HG02610 (cell line): ENCODE data around the gene PLEKHG2.

Experiments
- ATAC-seq: cut with Tn5 transposase; IDR thresholded peaks from one replicate; pipeline ENCODE4 v1.9.1; 2021; ENCODE audit warnings: mild to moderate bottlenecking, moderate library complexity; ENCODE audit not compliant: unreplicated experiment

The PLEKHG2 gene

DNA sequence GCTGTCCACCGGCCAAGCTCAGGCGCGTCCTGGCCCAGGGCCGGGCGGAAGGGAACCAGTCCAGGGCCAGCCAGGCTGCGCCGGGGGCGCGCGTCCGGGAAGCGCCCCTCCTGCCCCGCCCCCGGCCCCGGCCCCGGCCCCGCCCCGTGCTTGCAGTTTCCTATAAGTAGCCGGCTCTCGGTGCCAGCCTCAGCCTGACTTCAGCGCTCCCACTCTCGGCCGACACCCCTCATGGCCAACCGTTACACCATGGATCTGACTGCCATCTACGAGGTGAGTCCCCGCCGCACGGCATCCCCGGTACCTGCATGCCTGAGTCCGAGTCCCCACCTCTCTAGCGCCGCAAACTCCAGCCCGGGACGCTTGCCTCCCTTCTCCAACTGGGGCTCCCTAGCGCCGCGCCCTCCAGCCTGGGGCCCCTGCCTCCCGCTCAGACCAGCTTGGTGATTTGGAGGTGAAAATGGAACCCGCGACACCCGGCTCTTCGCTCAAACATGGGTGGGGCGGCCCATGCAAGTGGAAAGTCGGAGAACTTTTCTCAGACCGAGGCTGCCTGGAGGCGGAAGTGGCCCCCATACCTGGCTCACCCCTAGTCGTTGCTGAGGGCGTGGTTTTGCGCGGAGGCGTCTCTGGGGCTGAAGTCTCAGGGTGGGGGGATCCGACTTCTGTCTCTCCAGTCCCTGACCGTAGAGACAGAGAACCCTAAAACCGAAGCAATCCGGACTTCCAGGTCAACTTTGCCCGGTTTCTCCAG, 5.6 kb upstream of the PLEKHG2 start, which contains the start of gene ZFP36:
ZFP36 (plus strand) TSS at position 192 of the 754 bp plus-strand sequence; CDS start at position 250, 58 bp downstream.
- no peak for ATAC-seq

GRCh38 chr19:39407410-39407659, 5.1 kb upstream of the PLEKHG2 start:
- ATAC-seq: no peak

GRCh38 chr19:39407660-39408391, 4.6 kb upstream of the PLEKHG2 start:
- no peak for ATAC-seq

GRCh38 chr19:39408392-39409207, 3.9 kb upstream of the PLEKHG2 start:
- ATAC-seq: no peak

DNA sequence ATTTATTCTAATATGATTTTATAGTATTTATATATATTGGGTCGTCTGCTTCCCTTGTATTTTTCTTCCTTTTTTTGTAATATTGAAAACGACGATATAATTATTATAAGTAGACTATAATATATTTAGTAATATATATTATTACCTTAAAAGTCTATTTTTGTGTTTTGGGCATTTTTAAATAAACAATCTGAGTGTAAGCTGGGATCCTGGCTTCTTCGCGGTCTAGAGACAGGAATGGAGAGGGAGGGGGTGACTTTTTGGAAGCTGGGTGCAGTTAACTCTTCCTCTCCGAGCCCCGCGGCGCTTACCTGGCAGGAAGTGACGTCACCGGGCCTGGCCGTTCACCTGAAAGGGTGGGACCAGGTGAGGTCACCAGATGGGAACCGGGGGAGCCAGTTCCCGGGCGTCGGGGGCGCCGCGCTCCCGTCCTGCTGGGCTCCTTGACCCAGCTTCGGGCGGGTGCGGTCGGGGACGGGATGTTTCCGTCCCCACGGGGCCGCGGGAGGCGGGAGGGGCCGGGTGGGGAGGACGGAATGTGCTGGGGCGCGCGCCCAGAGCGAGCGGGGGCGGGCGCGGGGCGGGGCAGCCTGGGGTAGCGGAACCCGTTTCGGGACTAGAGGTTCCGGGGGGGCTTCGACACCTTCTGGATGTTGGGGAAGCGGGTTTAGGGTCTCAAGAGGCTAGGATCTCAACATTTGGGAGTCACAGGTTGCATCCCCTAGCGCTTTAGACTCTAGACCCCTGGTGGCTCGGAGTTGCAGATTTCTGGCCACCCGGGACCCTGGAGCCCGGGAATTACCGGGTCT, 3.1 kb upstream of the PLEKHG2 start:
- no peak for ATAC-seq

DNA sequence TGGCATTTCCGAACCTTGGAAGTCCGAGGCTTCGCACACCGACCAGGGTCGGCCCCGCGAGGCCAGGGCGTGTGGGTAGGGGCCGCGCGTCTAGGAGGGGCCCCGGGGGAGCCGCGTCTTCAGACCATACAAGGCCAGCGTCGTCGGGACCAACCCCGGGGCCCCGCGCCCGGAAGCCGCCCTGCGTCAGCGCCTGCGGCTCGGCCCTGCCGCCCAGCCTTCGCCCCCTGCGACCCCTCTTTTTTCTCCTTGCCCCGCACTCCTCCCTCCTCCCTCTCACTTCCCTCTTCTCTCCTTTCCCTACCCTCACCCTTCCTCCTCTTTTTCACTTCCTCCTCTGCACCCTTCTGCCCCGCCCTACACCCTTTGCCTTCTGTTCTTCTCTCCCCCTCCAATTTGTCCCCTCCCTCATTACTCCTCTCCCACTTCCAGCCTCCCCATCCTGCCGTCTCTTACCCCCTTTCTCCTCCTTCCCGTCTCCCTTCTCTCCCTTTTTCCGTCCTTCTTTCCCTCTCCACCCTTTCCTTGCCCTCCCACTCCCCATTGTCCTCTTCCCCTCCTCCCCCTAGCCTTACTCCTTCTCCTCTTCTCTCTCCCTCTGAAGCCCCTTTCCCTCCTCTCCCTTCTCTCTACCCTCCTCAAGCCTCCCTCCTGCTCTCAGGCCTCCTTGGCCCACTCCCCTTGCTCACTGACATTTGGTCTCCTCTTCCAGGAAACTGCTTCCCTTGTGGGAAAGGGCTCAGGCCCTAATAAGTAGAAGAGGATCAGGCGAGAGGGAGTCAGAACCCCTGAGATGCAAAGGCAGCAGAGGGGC, 2.2 kb upstream of the PLEKHG2 start:
- no peak for ATAC-seq

GRCh38 chr19:39410831-39411080, 1.7 kb upstream of the PLEKHG2 start:
- ATAC-seq: no peak

- no peak for ATAC-seq
Measured at GRCh38 chr19:39411081-39411831, 1.2 kb upstream of the PLEKHG2 start.

DNA sequence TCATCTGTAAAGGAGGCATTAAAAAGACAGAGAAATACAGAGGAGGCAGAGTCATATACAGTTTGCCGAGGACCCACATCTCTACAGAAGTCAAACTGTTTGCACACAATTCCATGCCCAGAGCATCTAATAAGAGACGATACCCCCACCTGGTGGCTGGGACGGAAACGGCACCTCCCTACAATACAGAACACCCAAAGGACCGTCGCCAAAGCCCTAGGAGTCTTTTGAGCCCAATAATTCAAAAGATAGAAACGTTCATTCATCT, 703 bp upstream of the PLEKHG2 start:
- peak; percentile 29 for ATAC-seq

GRCh38 chr19:39412867-39413271, 400 bp downstream of the PLEKHG2 start:
- no peak for ATAC-seq

DNA sequence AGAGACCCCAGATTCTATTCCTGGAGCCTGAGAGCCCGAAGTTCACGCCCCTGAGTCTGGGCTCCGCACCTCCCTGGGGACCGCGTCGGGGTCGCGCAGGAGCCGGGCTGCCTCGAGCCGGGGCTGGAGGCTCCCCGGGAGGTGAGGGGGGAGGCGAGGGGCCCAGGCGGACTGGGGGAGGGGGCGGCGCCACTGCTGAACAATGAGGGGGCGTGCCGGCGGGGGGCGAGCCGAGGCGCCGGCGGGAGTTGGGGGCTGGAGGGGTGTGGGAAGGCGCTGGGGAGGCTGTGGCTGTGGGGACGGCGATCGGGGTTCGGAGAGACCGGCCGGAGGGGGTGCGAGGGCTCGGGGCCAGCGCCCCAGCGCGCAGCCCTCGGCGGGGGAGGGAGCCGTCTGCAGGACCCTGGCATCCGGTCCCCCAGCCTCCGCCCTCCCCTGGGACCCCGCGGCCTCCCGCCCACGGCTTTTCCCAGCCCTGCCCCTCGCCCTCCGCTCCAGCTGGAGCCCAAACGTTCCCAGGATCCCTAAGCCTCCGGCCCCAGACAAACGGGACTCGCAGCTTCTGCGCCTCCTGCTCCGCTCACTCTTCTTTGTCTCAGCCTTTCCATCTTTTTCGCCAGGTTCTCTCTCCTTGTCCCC, 922 bp downstream of the PLEKHG2 start:
- ATAC-seq: no peak

DNA sequence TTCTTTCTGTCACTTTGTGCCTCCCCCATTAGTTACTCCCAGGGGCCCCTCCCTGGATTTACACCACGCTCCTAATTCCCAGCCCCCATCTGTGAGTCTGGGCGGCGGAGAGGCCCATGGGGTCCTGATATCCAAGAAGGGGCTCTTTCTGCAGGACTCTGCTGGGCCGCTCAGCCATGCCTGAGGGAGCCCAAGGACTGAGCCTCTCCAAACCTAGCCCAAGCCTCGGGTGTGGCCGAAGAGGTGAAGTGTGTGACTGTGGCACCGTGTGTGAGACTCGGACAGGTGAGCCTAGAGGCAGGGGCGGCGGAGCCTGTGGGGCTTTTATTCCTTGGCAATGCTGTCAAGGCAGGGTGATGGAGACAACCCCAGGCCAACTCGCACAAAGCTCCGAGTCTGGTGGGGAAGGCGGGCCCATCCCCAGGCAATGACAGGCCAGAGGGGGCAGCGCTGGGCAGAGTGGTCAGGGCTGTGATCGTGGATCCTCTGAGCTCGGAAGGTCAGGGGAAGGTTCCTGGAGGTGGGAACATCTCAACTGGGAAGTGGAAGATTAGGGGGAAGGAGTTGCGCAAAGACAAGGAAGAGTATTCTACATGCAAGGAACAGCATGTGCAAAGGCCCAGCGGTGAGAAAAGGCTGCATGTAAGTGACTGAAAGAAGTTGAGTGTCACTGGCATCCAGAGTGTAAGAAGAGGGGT, 1.6 kb downstream of the PLEKHG2 start:
- no peak for ATAC-seq

GRCh38 chr19:39415111-39416046, 2.9 kb downstream of the PLEKHG2 start:
- ATAC-seq: no peak

DNA sequence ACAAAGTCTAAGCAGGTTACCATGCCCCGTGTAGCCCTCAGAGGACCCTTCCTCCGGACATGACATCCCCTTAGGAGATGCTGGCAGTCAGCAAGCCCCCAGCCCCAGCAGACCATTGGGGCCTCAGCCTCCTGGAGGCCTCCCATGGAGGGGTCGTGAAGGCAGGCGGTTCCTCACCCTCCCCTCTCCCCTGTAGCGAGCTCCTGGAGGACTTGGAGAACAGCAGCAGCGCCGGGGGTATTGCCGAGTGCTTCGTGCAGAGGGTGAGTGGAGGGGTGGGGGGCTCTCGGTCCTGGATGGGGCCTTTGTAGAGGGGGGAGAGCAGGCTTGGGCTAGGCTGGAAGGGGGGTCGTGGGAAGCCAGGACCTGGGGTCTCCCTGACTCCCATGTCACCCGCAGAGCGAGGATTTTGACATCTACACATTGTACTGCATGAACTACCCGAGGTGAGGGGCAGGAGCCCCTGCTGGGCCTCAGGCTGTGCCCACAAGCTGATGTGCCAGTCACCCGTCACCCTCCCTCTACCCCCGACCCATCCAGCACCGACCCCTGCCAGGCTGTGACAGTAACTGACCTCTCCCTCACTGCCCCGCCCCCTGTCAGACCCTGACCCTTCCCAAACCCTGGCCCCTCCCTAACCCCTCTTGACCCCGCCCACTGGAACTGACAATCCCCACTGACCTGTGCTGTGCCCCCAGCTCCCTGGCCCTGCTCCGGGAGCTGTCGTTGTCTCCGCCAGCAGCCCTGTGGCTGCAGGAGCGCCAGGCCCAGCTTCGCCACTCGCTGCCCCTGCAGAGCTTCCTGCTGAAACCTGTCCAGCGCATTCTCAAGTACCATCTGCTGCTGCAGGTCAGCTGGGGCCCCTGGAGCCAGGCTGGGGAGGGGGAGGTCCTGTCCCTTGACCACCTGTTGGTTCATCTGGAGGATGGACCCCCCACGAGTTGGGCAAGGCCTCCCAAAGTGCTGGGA, 4.0 kb downstream of the PLEKHG2 start:
- ATAC-seq: no peak

DNA sequence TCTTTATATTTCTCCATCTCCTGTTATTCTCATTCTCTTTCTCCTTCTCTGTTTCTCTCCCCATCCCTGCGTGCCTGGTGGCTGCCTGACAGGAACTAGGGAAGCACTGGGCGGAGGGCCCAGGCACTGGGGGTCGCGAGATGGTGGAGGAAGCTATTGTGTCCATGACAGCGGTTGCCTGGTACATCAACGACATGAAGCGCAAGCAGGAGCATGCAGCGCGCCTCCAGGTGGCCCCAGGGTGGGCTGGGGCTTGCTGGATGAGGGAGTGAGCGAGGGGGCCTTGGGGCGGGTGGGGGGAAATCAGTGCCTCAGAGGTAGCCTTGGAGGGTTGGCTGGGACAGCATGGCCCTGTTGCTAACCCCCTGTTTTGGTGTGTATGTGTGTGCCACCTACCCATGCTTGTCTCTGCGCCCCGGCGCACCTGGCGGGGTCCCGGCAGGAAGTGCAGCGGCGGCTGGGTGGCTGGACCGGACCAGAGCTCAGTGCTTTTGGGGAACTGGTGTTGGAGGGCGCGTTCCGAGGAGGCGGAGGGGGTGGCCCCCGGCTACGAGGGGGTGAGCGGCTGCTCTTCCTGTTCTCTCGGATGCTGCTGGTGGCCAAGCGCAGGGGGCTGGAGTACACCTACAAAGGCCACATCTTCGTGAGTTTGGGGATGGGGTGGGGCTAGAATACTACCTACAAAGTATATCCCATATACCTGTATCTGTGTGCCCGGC, 5.2 kb downstream of the PLEKHG2 start:
- no peak for ATAC-seq

GRCh38 chr19:39419003-39419402, 6.5 kb downstream of the PLEKHG2 start:
- no peak for ATAC-seq
